Renal cortical epithelial cell (primary cell): Measurements from ENCODE around the gene CMA1. TPM values are rescaled to one million over a fixed set of nuclear protein-coding genes. Genes with fewer than 3 reads are reported as not detected.
"Not testable (repeated sequence)": the region's sequence is repeated elsewhere in the genome, so short reads cannot be mapped to it uniquely, and the experiment has no call there.

Experiments used
- DNase-seq: peaks from one replicate; pipeline ENCODE4 v3.0.0-alpha.2; 2011; ENCODE audit warnings: low read depth
- total RNA-seq: library from RNA; depleted of rRNA; stranded (reverse); fragments of >200 nt; gene quantifications from 2 replicates; pipeline ENCODE4 v1.2.3, GENCODE V29; 2014

Gene CMA1, protein sequence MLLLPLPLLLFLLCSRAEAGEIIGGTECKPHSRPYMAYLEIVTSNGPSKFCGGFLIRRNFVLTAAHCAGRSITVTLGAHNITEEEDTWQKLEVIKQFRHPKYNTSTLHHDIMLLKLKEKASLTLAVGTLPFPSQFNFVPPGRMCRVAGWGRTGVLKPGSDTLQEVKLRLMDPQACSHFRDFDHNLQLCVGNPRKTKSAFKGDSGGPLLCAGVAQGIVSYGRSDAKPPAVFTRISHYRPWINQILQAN
- not detected in 2 replicates for total RNA-seq

DNA sequence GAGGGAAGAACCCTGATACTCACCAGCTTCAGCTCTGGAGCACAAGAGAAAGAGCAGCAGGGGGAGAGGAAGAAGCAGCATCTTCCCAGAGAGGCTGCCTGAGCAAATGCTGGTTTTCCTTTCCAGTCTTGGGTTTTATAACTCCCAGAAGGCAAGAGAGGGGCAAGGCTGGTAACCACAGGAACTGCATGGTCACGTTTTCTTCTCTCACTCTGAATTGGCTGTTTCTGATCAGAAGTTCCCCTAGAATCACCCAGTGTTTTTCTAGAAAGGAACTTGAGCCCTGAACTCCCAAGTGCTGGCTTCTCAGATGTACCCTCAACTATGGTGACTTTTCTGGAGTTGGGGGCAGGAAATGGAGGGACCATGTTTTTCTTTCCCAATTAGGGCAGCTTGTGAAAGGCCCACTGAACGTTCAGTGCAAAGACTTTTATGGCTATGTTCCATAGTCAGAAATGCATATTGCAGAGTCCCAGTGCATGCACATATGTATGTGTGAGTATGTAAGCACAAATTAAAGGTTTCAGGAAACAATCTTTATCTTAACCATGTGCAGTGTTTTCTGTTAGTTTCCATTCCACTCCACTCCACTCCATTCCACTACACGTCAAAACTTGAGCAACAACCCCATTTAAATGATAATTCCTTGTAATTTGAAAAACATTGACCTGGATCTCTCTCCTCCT, at the start of gene CMA1:
CMA1 (minus strand) TSS at position 111 of the 686 bp plus-strand sequence; CDS start at position 81, 30 bp downstream.
- no peak for DNase-seq

DNA sequence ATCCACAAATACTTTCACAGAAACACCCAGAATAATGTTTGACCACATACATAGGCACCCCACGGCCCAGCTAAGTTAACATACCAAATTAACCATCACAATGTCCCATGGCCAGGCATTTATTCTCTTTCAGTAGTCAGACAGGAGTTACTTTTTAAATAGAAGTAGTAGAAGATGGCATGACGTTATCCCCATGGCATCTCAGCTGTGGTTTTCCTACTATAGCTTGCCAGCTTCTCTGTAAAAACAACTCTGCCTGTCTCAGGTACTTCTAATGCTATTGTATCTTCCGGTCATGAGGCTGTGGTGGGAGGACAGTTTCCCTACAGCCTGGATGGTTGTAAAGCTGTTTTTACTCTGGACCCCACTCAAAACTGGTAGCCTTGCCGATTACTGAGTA, 48.7 kb upstream of the CMA1 start:
- DNase-seq = peak; percentile 70

DNA sequence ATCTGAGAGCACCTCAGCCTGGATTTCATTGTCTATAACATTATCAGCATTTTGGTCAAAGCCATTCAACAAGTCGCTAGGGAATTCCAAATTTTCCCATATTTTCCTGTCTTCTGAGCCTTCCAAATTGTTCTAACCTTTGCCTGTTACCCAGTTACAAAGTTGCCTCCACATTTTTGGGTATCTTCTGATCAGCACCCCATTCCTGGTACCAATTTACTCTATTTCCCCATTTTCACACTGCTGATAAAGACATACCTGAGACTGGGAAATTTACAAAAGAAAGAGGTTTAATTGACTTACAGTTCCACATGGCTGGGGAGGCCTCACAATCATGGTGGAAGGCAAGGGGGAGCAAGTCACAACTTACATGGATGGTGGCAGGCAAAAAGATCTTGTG, 41.0 kb upstream of the CMA1 start:
- not testable (repeated sequence) for DNase-seq

DNA sequence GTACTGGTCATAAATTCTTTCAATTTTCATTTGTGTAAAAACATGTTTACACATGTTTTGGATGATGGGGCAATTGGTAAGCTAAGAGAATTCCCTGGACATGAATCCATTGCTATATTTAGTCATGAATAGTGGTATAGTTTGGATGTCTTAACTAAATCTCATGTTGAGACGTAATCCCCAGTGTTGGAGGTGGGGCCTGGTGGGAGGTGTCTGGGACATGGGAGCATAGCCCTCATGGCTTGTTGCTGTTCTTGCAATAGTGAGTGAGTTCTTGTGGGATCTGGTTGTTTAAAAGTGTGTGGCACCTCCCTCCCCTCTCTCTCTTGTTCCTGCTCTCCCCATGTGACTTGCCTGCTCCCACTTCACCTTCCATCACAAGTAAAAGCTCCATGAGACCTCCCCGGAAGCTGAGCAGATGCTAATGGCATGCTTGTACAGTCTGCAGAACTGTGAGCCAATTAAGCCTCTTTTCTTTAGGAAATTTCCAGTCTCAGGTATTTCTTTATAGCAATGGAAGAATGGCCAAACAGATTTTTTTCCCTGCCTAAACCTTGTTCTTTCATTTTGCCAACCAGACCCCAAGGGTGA, 34.4 kb upstream of the CMA1 start:
- DNase-seq = no peak

DNA sequence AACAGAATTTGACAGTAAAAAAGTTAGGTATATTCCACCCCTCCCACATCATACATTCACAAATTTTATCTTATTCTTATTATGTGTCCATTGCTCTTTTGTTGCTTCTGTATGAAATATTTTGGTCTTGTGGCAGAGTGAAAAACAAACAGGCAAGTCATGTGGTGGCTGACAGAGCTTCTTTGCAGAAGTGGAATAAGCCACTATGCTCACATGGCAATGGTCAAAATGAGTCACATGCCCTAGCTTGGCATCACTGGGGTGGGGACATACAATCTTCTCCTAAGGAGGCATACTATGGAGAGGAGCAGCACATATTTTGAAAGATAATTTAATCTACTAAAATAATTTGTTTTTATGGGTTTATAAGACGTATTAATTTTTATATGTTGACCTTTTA, 27.7 kb upstream of the CMA1 start:
- DNase-seq = no peak

DNA sequence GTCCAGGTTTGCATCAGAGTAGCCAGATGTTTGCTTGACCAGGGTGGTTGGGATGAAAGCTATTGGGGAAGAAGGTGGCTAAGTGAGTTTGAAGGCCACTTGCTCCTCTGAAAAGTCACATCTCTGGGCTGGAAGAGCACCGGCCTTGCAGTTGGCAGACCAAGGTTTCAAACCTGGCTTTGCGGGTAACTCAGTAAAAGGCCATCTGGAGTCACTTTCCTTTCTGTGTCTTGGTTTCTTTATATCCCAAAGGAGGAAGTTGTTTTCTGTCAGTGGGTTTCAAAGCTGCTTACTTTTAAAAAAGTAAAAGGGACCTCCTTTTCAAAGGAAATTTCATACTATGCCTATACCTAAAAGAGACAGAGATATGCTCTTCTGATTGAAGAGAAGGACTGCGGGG, 26.2 kb upstream of the CMA1 start:
- DNase-seq = no peak

DNA sequence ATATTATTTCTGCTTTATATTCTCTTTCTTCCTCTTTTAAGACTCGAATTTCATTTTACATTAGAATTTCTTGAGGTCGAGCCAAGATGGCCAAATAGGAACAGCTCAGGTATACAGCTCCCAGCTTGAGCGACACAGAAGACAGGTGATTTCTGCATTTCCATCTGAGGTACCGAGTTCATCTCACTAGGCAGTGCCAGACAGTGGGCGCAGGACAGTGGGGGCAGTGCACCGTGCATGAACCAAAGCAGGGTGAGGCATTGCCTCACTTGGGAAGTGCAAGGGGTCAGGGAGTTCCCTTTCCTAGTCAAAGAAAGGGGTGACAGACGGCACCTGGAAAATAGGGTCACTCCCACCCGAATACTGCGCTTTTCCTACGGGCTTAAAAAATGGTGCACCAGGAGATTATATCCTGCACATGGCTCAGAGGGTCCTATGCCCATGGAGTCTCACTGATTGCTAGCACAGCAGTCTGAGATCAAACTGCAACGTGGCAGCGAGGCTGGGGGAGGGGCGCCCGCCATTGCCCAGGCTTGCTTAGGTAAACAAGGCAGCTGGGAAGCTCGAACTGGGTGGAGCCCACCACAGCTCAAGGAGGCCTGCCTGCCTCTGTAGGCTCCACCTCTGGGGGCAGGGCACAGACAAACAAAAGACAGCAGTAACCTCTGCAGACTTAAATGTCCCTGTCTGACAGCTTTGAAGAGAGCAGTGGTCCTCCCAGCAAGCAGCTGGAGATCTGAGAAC, 18.0 kb upstream of the CMA1 start:
- not testable (repeated sequence) for DNase-seq

DNA sequence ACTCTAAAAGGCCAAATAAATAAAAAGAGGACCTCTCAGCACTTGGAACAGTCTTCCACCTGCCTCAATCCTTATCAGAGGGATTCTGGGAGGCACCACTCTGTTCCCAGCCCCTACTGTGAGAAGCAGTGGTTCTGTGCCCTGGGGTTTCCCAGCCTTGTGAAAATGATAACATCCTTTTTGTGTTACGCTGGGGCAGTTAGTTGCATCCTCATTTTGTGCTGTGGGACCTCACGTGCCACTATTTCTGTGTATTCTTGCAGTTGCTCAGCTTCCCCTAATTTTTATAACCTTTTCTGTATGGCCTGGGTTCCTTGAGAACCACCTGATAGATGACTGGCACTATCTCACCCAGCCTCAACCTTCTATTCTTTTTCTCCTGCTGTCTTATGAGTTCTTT, 10.8 kb upstream of the CMA1 start:
- no peak for DNase-seq

DNA sequence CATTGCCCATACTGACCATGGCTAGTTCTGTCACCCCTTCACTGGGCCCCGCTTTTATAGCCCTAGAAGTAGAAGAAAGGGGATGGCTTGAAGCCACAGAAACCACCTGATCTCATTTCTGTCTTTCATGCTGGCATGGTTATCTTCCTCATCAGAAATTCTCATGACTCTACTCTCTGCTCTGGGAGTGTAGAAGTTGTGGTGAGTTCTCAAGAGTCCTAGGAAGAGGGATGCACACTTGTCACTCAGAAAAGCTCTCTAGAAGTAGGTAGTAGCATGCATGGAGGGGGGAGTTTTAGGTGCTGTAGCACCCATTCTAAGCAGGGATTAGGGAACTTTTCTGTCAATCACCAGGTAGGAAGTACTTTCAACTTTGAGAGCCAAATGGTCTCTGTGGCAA, 6.1 kb upstream of the CMA1 start:
- DNase-seq = no peak

DNA sequence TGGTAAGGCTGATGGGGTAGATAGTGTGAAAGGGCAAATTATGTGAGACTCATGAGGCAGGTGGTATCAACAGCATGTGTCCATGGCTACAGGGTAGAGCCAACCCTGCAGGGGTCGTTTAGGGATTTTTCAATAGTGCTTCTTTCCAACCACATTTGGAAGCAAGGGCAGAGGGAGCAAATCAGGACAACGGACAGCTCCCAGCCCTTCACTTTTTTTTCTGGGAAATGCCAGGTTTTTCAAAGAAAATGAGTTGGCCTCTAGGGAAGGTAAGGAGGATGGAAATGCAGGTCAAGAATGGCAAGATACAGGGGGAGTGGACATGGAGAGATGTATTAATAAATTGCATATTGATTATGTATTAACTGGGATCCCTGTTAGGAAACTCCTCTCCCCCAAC, 4.9 kb upstream of the CMA1 start:
- DNase-seq = no peak

DNA sequence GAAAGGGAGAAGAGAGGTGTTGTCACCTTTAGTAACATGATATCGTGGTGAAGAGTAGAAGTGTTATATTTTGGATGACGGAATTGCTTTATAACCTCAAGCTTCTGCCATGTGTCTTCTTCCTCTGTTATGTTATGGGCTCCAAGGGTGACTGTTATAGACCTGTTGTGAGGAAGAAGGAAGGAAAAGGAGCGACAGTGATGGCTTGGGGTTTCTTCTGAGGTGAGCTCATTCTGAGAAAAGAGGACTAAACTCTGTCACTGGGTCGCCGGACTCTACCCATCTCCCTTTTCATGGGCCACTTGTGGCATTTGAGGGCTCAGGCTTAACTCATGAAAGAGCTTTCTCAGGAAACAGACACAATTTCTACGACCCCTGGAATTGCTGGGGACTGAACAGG, 1.6 kb downstream of the CMA1 start:
- DNase-seq = no peak

DNA sequence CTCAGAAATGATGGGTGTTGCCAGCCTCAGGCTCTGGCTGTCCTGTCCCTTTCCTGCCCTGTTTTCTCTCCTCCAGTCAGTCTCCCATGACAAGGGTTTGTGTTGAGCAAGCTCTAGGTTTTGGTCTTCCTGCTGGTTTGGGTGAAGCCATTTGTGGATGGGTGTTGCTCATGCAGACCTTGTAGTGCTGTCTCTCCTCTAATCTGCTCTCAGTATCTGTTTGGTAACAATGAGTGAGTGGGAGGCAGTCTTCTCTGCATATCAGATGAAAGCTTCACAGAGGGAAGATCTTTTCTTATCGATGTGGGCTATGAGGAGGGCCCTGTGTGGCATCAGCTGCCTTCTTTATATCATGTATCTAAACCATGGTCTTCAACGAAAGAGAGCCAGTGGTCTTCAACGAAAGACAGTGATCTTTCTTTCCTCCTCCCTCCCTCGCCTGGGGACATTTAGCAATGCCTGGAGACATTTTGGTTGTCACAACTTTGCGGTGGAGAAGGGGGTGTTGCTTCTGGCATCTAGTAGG, 3.6 kb downstream of the CMA1 start:
- DNase-seq = no peak

DNA sequence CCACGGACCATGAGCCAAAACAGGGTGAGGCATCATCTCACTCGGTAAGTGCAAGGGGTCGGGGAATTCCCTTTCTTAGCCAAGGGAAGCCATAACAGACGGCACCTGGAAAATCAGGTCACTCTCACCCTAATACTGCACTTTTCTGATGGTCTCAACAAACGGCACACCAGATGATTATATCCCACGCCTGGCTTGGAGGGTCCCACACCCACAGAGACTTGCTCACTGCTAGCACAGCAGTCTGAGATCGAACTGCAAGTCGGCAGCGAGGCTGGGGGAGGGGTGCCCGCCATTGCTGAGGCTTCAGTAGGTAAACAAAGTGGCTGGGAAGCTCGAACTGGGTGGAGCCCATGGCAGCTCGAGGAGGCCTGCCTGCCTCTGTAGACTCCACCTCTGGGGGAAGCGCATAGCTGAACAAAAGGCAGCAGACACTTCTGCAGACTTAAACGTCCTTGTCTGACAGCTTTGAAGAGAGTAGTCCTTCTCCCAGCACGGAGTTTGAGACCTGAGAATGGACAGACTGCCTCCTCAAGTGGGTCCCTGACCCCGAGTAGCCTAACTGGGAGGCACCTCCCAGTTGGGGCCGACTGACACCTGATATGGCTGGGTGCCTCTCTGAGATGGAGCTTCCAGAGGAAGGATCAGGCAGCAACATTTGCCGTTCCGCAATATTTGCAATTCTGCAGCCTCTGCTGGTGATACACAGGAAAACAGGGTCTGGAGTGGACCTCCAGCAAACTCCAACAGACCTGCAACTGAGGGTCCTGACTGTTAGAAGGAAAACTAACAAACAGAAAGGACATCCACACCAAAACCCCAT, 16.3 kb downstream of the CMA1 start:
- DNase-seq = not testable (repeated sequence)

DNA sequence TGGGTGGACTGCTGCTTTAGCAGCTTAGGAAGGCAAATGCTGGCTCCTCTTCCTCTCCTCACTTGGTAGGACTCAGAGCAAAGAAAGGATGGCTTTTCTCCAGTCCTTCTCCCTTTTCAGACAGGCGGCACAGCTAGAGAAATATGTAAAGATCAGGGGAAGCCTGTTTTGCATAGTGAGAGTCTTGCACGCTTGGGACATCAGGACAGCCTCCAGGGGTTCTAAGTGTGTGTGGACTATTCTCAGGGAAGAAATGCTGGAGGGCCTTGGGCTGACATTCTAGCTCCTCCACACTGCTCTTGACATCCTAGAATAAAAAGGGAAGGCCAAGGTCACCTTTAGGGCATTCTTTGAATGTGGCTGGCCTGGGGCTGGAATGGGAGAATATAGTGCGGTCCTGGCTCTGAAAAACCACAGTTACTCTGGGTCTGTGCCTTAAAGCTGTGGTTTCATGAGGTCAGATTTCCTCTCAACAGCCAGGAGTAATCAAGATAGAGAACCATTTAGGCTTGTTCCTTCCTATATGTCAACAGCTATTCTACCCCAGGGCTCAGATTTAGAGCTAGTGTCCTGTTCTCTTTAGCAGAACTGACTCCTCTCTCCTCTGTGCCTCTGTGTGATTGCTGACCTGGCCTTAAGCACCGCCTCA, 24.3 kb downstream of the CMA1 start:
- DNase-seq = no peak

DNA sequence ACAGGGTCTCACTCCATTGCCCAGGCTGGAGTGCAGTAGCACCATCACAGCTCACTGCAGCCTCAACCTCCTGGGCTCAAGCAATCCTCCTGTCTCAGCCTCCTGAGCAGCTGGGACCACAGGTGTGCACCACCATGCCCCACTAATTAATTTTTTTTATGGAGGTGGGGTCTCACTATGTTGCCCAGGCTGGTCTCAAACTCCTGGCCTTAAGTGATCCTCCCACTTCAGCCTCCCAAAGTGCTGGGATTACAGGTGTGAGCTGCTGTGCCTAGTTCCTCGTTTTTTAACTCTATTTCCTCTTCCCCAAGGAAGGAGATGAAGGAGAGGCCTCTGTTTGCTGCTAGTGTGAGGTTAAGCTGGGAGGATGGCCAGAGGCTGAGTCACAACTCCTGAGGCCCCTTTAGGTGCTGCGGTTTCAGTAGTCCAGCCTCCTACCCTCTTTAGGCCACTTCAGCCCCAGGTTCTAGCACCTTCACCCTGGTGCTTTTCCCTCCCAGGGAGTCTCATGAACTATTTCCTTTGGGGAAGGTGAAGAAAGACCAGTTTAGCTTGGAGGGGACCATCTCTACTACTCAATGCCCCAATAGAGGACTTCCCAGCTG, 25.3 kb downstream of the CMA1 start:
- peak; percentile 2 for DNase-seq

DNA sequence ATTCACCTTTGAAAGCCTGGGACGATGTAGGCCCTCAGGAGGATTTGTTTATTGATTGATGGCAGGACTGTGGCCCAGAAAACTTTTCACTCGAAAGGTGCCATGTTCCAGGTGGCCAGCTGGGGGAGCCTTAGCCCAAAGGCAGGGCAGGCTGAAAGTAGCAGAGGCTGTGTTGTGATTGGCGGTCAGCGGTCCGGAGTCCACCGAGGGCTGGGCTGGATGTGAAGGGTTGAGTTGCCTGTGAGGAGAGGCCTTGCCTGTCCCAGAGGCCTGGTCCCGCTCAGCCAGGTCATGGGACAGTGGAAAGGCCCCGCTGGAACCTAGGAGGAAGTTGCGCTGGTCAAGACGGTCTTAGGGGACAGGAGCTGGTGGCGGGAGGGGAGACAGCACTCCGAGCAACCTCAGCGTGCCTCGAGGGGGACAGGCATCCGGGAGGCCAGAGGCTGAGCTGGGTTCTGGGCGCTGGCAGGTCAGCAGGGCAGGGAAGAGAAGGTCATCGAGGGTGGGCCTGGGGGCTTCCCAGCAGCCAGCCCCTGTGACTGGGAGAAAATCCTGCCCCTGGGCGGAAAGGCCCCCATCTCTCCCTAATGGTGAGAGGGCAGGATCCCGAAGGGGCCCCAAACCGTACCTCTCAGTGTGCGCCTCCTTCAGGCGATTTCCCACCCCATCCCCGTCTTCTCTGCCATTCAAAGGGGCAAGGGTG, 26.3 kb downstream of the CMA1 start:
- DNase-seq = peak; percentile 6

DNA sequence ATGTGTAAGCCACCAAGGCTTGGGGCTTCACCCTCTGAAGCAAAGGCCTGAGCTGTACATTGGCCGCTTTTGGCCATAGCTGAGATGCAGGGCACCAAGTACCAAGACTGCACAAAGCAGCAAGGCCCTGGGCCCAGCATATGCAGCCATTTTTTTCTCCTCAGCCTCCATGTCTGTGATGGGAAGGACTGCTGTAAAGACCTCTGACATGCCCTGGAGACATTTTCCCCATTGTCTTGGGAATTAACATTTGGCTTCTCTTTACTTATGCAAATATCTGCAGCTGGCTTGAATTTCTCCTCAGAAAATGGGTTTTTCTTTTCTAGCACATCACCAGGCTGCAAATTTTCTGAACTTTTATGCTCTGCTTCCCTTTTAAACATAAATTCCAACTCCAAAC, 28.1 kb downstream of the CMA1 start:
- not testable (repeated sequence) for DNase-seq

DNA sequence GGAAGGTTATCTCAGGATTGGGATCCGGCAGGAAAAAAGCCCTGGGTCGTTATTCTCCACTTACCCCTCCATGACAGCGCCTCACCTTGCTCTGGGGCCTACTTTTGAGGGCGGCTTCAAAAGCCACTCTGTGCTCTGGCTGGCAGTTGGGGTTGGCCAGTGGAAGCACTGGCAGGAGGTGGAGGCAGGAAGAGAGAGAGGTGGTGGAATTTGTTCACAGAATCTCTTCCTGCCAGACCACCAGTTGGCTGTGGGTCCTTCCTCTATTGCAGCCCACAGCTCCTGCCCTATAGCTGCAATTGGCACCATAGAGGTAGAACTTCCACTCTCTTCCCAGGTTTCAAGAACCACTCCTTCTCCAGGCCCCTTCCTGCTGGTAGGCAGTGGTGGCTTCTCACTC, 32.8 kb downstream of the CMA1 start:
- no peak for DNase-seq

DNA sequence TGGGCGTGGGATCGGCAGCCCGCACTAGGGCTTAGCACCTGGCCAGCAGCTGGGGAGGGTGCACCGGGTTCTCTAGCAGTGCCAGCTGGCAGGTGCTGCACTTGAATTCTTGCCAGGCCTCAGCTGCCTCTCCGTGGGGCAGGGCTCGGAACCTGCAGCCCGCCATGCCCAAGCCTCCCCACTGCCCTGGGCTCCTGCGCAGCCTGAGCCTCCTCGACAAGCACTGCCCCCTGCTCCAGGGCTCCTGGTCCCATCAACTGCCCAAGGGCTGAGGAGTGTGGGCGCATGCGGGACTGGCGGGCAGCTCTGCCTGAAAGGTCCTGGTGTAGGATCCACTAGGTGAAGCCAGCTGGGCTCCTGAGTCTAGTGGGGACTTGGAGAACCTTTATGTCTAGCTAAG, 34.9 kb downstream of the CMA1 start:
- DNase-seq = no peak

DNA sequence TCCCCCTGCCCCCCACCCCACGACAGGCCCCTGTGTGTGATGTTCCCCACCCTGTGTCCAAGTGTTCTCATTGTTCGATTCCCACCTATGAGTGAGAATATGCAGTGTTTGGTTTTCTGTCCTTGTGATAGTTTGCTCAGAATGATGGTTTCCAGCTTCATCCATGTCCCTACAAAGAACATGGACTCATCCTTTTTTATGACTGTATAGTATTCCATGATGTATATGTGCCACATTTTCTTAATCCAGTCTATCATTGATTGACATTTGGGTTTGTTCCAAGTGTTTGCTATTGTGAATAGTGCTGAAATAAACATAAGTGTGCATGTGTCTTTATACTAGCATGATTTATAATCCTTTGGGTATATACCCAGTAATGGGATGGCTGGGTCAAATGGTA, 37.6 kb downstream of the CMA1 start:
- DNase-seq = not testable (repeated sequence)
